Measurements from ENCODE around the gene ACP5.
"Not testable (repeated sequence)": the region's sequence is repeated elsewhere in the genome, so short reads cannot be mapped to it uniquely, and the experiment has no call there.

ACP5 gene

GRCh38 chr19:11577451-11578257, at the start of gene ACP5:
ACP5 (minus strand) TSS chr19:11577645; CDS start chr19:11577317, 328 bp downstream.
- DNase-seq (ENCODE audit: low read depth in 2 of 2), result no peak

DNA sequence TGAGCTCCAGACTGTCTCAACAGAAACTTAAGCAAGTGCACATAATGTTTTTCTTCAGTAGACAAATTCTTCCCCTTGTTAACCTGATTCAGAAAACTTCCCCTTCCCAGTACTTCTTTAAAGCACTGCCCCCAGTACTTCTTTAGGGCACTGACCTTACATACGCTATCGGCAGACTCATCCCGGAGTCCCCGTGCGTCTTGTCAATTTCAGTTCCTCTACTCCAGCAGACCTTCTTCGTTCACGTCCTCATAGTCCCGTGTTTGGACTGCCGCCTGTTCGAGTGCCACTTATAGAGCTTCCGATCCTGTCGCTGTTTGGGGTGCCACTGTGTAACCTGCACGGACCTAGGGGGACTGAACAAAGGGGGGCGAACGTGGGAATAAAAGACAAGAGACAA, 48.8 kb upstream of the ACP5 start:
- no peak for DNase-seq (ENCODE audit: low read depth in 2 of 2)

GRCh38 chr19:11624069-11624463, 46.6 kb upstream of the ACP5 start:
- no peak for DNase-seq (ENCODE audit: low read depth in 2 of 2)

GRCh38 chr19:11622401-11622800, 45.0 kb upstream of the ACP5 start:
- not testable (repeated sequence) for DNase-seq (ENCODE audit: low read depth in 2 of 2)

GRCh38 chr19:11620553-11620952, 43.1 kb upstream of the ACP5 start:
- no peak for DNase-seq (ENCODE audit: low read depth in 2 of 2)

DNA sequence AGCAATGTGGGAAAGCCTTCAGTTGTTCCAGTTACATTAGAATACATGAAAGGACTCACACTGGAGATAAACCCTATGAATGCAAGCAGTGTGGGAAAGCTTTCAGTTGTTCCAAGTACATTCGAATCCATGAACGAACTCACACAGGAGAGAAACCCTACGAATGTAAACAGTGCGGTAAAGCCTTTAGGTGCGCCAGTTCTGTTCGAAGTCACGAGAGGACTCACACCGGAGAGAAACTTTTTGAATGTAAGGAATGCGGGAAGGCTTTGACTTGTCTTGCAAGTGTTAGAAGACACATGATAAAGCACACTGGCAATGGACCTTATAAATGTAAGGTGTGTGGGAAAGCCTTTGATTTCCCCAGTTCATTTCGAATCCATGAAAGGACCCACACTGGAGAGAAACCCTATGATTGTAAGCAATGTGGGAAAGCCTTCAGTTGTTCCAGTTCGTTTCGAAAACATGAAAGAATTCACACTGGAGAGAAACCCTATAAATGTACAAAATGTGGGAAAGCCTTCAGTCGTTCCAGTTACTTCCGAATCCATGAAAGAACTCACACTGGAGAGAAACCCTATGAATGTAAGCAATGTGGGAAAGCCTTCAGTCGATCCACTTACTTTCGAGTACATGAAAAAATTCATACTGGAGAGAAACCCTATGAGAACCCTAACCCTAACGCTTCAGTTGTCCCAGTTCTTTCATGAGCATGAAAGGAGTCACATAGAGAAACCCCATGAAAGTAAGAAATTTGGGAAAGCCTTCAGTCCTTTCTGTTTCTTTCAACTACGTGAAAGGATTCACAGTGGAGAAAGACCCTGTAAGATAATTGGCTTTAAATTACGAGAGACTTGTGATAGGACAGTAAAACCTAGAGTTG, 40.0 kb upstream of the ACP5 start:
- DNase-seq (ENCODE audit: low read depth in 2 of 2), result no peak

GRCh38 chr19:11612816-11613511, 35.5 kb upstream of the ACP5 start:
- DNase-seq (ENCODE audit: low read depth in 2 of 2), result no peak

- DNase-seq (ENCODE audit: low read depth in 2 of 2), result no peak
Measured at GRCh38 chr19:11611730-11612129, 34.3 kb upstream of the ACP5 start.

- no peak for DNase-seq (ENCODE audit: low read depth in 2 of 2)
Measured at GRCh38 chr19:11606484-11606883, 29.0 kb upstream of the ACP5 start.

DNA sequence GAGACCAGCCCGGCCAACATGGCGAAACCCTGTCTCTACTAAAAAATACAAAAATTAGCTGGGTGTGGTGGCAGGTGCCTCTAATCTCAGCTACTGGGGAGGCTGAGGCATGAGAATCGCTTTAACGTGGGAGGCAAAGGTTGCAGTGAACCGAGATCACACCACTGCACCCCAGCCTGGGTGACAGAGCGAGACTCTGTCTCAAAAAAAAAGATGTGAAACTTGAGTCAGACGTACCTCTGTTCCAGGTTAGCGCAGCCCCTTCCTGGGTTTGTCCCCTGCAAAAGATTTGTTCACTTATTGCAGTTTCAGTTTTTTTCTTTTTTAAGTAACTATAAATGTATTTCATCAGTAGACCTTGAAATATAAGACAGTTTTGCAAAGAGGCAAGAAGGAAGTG, 22.3 kb upstream of the ACP5 start:
- not testable (repeated sequence) for DNase-seq (ENCODE audit: low read depth in 2 of 2)

- no peak for DNase-seq (ENCODE audit: low read depth in 2 of 2)
Measured at GRCh38 chr19:11598746-11599145, 21.3 kb upstream of the ACP5 start.

- DNase-seq (ENCODE audit: low read depth in 2 of 2), result no peak
Measured at GRCh38 chr19:11598103-11598483, 20.6 kb upstream of the ACP5 start.

- DNase-seq (ENCODE audit: low read depth in 2 of 2), result peak; percentile 96 to 97
Measured at GRCh38 chr19:11597202-11598102, 20.0 kb upstream of the ACP5 start, which contains the start of gene ZNF627. ZNF627 (plus strand) TSS chr19:11597483; CDS start chr19:11597628, 145 bp downstream.

DNA sequence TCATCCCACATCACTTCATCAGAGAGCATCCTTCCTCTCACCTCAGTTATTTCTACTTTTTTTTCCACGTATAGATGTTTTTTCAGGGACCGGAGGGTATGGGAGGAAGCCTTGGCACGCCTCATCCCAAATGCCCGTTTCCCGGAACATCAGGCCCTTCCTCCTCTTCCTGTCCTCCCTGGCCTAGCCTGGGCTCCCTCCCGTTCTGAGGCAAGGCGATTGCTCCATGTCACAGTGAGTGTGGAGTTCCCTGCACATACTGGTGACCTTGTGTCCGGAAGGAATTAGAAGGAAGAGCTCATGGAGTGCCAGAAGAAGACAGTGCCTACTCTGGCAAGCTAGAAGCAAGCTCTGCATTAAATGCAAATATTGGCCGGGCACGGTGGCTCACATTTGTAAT, 18.7 kb upstream of the ACP5 start:
- no peak for DNase-seq (ENCODE audit: low read depth in 2 of 2)

DNA sequence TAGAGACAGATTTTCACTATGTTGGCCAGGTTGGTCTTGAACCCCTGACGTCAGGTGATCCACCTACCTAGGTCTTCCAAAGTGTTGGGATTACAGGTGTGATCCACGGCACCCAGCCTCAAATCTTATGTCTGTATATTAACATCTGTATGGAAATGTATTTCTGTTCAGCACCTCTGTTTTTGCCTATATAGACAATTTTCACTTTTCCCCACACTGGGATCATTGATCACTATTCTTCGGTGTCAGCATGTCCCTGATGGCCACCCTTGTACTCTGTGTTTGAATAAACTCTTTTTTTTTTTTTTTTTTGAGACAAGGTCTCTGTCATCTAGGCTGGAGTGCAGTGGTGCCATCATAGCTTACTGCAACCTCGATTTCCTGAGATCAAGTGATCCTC, 16.6 kb upstream of the ACP5 start:
- DNase-seq (ENCODE audit: low read depth in 2 of 2), result no peak

GRCh38 chr19:11587975-11588631, 10.7 kb upstream of the ACP5 start:
- DNase-seq (ENCODE audit: low read depth in 2 of 2), result no peak

DNA sequence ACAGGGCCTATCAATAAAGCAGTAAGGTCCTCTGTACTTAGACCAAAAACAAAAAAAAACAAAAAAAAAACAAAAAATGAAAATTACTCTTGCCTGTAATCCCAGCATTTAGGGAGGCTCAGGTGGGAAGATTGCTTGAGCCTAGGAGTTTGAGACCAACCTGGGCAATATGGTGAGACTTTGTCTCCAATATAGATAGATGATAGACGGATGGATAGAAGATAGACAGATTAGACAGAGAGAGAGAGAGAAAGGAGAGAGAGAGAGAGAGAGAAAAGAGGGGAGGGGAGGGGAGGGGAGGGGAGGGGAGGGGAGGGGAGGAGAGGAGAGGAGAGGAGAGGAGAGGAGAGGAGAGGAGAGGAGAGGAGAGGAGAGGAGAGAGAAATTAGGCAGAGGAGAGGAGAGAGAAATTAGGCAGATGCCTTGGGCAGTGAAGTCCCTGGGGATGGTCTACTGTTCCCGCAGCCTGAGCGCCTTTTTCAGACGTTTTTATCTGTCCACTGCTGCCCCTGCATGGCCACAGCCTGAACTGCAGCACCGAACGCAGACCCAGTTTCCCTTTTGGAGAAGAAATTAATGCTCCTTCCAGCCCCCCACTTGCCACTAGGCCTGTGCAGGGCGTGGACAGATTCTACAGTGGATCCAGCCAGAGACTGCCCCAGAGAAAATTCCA, 10.0 kb upstream of the ACP5 start:
- peak; percentile 60 to 62 for DNase-seq (ENCODE audit: low read depth in 2 of 2)

DNA sequence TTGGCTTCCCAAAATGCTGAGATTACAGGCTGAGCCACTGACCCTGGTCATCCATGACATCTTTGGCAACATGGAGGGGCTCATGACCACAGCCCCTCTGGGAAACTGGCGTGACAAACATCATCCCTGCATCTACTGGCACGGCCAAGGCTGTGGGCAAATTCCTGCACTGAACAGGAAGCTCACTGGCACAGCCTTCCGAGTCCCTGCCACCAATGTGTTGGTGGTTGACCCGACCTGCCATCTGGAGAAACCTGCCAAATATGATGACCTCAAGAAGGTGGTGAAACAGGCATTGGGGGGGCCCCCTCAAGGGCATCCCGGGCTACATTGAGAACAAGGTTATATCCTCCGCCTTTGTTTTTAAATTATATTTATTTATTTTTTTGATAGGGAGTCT, 8.9 kb upstream of the ACP5 start:
- no peak for DNase-seq (ENCODE audit: low read depth in 2 of 2)

DNA sequence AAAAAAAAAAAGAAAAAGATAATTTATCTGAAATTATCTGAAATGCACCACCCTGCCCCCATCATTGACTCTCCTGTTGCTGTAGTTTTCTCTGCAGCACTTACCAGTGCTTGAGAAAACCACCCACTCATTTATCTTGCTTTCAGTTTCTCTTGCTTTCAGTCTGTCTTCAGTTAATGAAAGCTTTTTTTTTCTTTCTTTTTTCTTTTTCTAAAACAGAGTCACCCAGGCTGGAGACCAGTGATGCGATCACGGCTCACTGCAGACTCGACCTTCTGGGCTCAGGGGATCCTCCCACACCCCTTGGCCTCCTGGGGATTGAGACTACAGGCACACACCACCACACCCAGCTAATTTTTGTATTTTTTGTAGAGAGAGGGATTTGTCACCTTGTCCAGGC, 4.3 kb upstream of the ACP5 start:
- DNase-seq (ENCODE audit: low read depth in 2 of 2), result peak in 1 of 2 donors; percentile 44

DNA sequence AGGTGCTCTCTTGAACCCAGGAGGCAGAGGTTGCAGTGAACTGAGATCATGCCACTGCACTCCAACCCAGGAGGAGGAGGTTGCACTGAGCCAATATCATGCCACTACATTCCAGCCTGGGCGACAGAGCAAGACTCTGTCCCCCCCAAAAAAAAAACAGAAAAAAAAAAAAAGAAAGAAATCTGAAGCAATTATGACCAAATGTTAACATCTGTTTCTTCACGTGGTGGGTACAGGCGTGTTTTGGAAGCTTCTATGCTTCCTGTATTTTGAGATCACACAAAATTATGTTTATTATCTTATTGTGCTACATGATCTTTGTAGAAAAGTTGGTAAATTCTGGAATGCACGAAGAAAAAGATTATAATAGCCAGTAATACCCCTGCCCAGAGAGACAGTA, 2.7 kb upstream of the ACP5 start:
- no peak for DNase-seq (ENCODE audit: low read depth in 2 of 2)
